ENCODE results near the gene CLMN.
"Not testable (repeated sequence)": the region's sequence is repeated elsewhere in the genome, so short reads cannot be mapped to it uniquely, and the experiment has no call there.

CLMN gene

GRCh38 chr14:95218472-95219193, 101.1 kb downstream of the CLMN start:
- DNase-seq (ENCODE audit: low spot score) = no peak

- DNase-seq (ENCODE audit: low spot score) = no peak
Observed at GRCh38 chr14:95218006-95218405, 101.7 kb downstream of the CLMN start.

- DNase-seq (ENCODE audit: low spot score) = no peak
Observed at GRCh38 chr14:95217391-95217900, 102.3 kb downstream of the CLMN start.

- DNase-seq (ENCODE audit: low spot score) = no peak
Observed at GRCh38 chr14:95216008-95216407, 103.7 kb downstream of the CLMN start.

GRCh38 chr14:95215094-95215725, 104.5 kb downstream of the CLMN start:
- no peak for DNase-seq (ENCODE audit: low spot score)

GRCh38 chr14:95213774-95214173, 105.9 kb downstream of the CLMN start:
- no peak for DNase-seq (ENCODE audit: low spot score)

- DNase-seq (ENCODE audit: low spot score) = no peak
Observed at GRCh38 chr14:95211721-95212504, 107.8 kb downstream of the CLMN start.

GRCh38 chr14:95210699-95211098, 109.0 kb downstream of the CLMN start:
- no peak for DNase-seq (ENCODE audit: low spot score)

GRCh38 chr14:95208598-95208997, 111.1 kb downstream of the CLMN start:
- DNase-seq (ENCODE audit: low spot score) = no peak

- DNase-seq (ENCODE audit: low spot score) = no peak
Observed at GRCh38 chr14:95207475-95208233, 112.1 kb downstream of the CLMN start.

- no peak for DNase-seq (ENCODE audit: low spot score)
Observed at GRCh38 chr14:95206534-95206933, 113.2 kb downstream of the CLMN start.

GRCh38 chr14:95204705-95205104, 115.0 kb downstream of the CLMN start:
- no peak for DNase-seq (ENCODE audit: low spot score)

GRCh38 chr14:95201745-95202144, 118.0 kb downstream of the CLMN start:
- DNase-seq (ENCODE audit: low spot score) = not testable (repeated sequence)

GRCh38 chr14:95200404-95200803, 119.3 kb downstream of the CLMN start:
- DNase-seq (ENCODE audit: low spot score) = no peak

- DNase-seq (ENCODE audit: low spot score) = no peak
Observed at GRCh38 chr14:95199298-95199983, 120.3 kb downstream of the CLMN start.

GRCh38 chr14:95198320-95198719, 121.4 kb downstream of the CLMN start:
- no peak for DNase-seq (ENCODE audit: low spot score)

- DNase-seq (ENCODE audit: low spot score) = no peak
Observed at GRCh38 chr14:95197551-95197950, 122.2 kb downstream of the CLMN start.

- DNase-seq (ENCODE audit: low spot score) = no peak
Observed at GRCh38 chr14:95196826-95197545, 122.7 kb downstream of the CLMN start.

- DNase-seq (ENCODE audit: low spot score) = no peak
Observed at GRCh38 chr14:95196268-95196667, 123.4 kb downstream of the CLMN start.

GRCh38 chr14:95195031-95195430, 124.7 kb downstream of the CLMN start:
- no peak for DNase-seq (ENCODE audit: low spot score)

GRCh38 chr14:95193081-95193480, 126.6 kb downstream of the CLMN start:
- no peak for DNase-seq (ENCODE audit: low spot score)

Measured in hematopoietic multipotent progenitor cell treated with erythropoietin and hydrocortisone succinate and interleukin-3 and kit ligand, for 17 days (in vitro differentiated cells).